ENCODE results near the gene VWA3A. TPM values are rescaled to one million over a fixed set of nuclear protein-coding genes. Genes with fewer than 3 reads are reported as not detected.
"Not testable (repeated sequence)": the region's sequence is repeated elsewhere in the genome, so short reads cannot be mapped to it uniquely, and the experiment has no call there.

The VWA3A gene, protein sequence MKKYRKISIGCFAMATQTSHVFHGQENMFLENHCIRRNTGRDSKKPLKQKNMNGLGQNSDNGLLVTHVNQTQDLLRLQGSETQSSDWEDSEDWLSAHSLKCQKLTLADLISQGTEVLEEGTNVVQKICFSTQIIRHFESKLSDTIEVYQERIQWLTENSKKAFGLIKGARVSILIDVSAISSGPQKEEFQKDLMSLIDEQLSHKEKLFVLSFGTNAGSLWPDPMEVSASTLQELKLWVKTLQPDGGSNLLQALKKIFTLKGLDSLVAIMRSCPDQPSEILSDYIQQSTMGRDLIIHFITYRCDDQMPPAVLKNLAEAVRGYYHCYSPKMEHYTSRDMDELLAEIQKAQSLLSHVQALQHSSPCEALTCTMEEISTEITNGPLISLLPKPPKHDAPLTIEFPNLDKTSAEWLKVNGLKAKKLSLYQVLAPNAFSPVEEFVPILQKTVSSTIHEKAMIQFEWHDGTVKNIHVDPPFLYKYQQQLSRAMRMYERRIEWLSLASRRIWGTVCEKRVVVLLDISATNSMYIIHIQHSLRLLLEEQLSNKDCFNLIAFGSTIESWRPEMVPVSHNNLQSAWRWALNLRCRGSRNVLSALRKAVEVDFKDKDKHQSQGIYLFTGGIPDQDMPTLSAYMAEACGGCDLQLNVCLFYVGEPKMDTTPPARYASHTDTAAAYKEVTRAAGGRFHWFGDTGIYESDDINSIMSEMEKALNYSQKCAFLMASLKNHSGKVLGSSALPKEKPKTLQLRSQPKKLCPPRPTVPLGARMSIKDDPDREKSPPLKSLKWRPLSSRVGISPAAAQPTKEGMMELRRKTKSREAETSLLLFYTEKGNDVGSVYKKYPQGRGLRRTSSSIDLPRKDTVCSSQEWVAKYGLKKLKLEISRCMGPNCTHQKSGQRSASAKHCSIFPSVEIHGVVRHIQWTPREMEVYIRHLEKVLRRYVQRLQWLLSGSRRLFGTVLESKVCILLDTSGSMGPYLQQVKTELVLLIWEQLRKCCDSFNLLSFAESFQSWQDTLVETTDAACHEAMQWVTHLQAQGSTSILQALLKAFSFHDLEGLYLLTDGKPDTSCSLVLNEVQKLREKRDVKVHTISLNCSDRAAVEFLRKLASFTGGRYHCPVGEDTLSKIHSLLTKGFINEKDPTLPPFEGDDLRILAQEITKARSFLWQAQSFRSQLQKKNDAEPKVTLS
- total RNA-seq: under 1 TPM in 2 of 4 donors, not detected in 2; 0.06 to 0.11 TPM
- 0.09 TPM for polyA plus RNA-seq
- long read RNA-seq, donor 1: 0 reads
- long read RNA-seq, donor 2, partial matches to known transcripts: 0 of 1 reads
- long read RNA-seq, donor 2, other reads (novel, unspliced or antisense): 1 of 1 reads
- long read RNA-seq, donor 3: 0 reads
- long read RNA-seq, donor 4: 0 reads

GRCh38 chr16:22092143-22092933, at the start of gene VWA3A:
Gene VWA3A, plus strand, starts transcription at chr16:22092541. Its CDS starts 97 bp downstream, at chr16:22092638.
- no peak within 1 kb of the TSS for H3K27ac ChIP-seq (ENCODE audit: low read length)
- ATAC-seq (peak; percentile 55 to 78), DNase-seq (peak in 1 of 3 donors; percentile 52)
- no peak within 1 kb of the TSS for H3K4me3 ChIP-seq (ENCODE audit: low read length)
- no peaks in the 10 kb centered on the region for H3K27me3 ChIP-seq (ENCODE audit: control insufficient read depth, insufficient read depth)
- intact Hi-C loops (cut with DNase I): no loop called here
- no peaks in the 10 kb centered on the region for H3K4me1 ChIP-seq (ENCODE audit: control insufficient read depth, insufficient read depth, low read length)
- WGBS: 34% methylated on average over 9 of the region's 9 CpGs
- no peaks in the 10 kb centered on the region for H3K9me3 ChIP-seq (ENCODE audit: control insufficient read depth, low read length)

DNA sequence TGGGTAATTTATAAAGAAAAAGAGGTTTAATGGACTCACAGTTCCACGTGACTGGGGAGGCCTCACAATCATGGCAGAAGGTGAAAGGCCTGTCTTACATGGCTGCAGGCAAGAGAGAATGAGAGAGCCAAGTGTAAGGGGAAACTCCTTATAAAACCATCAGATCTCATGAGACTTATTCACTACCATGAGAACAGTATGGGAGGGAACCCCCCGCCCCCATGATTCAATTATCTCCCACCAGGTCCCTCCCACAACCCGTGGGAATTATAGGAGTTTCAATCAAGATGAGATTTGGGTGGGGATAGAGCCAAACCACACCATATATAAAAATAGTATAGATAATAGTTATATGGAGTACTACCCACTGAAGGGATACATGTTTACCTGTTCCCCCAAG, 48.5 kb upstream of the VWA3A start:
- intact Hi-C loops (cut with DNase I): not testable (repeated sequence)

DNA sequence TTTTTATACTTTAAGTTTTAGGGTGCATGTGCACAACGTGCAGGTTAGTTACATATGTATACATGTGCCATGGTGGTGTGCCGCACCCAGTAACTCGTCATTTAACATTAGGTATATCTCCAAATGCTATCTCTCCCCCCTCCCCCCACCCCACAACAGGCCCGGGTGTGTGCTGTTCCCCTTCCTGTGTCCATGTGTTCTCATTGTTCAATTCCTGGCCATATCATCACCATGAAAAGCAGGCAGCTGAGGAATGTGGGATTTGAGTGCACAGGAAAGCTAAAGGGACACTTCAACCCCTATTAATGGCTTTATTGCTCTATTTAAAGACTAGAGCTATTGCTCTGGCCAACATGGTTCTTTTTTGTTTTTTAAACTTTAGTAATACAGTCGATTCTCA, 46.5 kb upstream of the VWA3A start:
- H3K4me3 ChIP-seq (ENCODE audit: low read length); H3K9me3 ChIP-seq (ENCODE audit: control insufficient read depth, low read length); H3K27ac ChIP-seq (ENCODE audit: low read length); H3K4me1 ChIP-seq (ENCODE audit: control insufficient read depth, insufficient read depth, low read length); H3K27me3 ChIP-seq (ENCODE audit: control insufficient read depth, insufficient read depth); intact Hi-C loops (cut with DNase I); DNase-seq: not testable (repeated sequence)
- ATAC-seq: peak in 1 of 2 donors; percentile 78
- 50% methylated on average over 5 of the region's 5 CpGs for WGBS

More for the DNA sequence above, 48.5 kb upstream of the VWA3A start:
- H3K9me3 ChIP-seq (ENCODE audit: control insufficient read depth, low read length); H3K4me1 ChIP-seq (ENCODE audit: control insufficient read depth, insufficient read depth, low read length); DNase-seq; H3K4me3 ChIP-seq (ENCODE audit: low read length); H3K27me3 ChIP-seq (ENCODE audit: control insufficient read depth, insufficient read depth); ATAC-seq; H3K27ac ChIP-seq (ENCODE audit: low read length): not testable (repeated sequence)
- WGBS: 89% methylated on average over 3 of the region's 3 CpGs

GRCh38 chr16:22050963-22051362, 41.4 kb upstream of the VWA3A start:
- no peaks in the 10 kb centered on the region for H3K27me3 ChIP-seq (ENCODE audit: control insufficient read depth, insufficient read depth)
- H3K27ac ChIP-seq (ENCODE audit: low read length): no peak overlapping the region
- DNase-seq (no peak), ATAC-seq (no peak)
- H3K4me1 ChIP-seq (ENCODE audit: control insufficient read depth, insufficient read depth, low read length): peaks cover 4% of the 10 kb centered on the region
- 96% methylated on average over 4 of the region's 4 CpGs for WGBS
- intact Hi-C loops (cut with DNase I): no loop called here
- no peak overlapping the region for H3K4me3 ChIP-seq (ENCODE audit: low read length)
- H3K9me3 ChIP-seq (ENCODE audit: control insufficient read depth, low read length): no peaks in the 10 kb centered on the region

DNA sequence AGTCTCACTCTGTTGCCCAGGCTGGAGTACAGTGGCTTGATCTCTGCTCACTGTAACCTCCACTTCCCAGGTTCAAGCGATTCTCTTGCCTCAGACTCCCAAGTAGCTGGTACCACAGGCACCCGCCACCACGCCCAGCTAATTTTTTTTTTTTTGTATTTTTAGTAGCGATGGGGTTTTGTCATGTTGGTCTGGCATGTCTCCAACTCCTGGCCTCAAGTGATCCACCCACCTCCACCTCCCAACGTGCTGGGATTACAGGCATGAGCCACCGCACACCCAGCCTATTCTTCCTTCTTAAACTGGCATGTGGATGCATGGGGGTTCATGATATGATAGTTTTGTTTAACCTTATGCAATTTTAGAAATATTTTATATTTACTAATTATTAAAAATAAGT, 39.4 kb upstream of the VWA3A start:
- DNase-seq (no peak), ATAC-seq (no peak)
- 78% methylated on average over 6 of the region's 6 CpGs for WGBS
- Histone ChIP-seq H3K27ac (ENCODE audit: low read length) (no peak overlapping the region), H3K27me3 (ENCODE audit: control insufficient read depth, insufficient read depth) (no peaks in the 10 kb centered on the region), H3K9me3 (ENCODE audit: control insufficient read depth, low read length) (no peaks in the 10 kb centered on the region), H3K4me3 (ENCODE audit: low read length) (no peak overlapping the region), H3K4me1 (ENCODE audit: control insufficient read depth, insufficient read depth, low read length) (no peaks in the 10 kb centered on the region)
- intact Hi-C loops (cut with DNase I): no loop called here

GRCh38 chr16:22053921-22054341, 38.4 kb upstream of the VWA3A start:
- no peaks in the 10 kb centered on the region for H3K27me3 ChIP-seq (ENCODE audit: control insufficient read depth, insufficient read depth)
- WGBS: 94% methylated on average over 4 of the region's 4 CpGs
- no peak for DNase-seq
- intact Hi-C loops (cut with DNase I): no loop called here
- H3K27ac ChIP-seq (ENCODE audit: low read length): no peak overlapping the region
- ATAC-seq: no peak
- no peak overlapping the region for H3K4me3 ChIP-seq (ENCODE audit: low read length)
- no peaks in the 10 kb centered on the region for H3K9me3 ChIP-seq (ENCODE audit: control insufficient read depth, low read length)
- H3K4me1 ChIP-seq (ENCODE audit: control insufficient read depth, insufficient read depth, low read length): no peaks in the 10 kb centered on the region

GRCh38 chr16:22054847-22055590, 37.3 kb upstream of the VWA3A start:
- no peak overlapping the region for H3K4me3 ChIP-seq (ENCODE audit: low read length)
- 75% methylated on average over 5 of the region's 5 CpGs for WGBS
- no peaks in the 10 kb centered on the region for H3K4me1 ChIP-seq (ENCODE audit: control insufficient read depth, insufficient read depth, low read length)
- no peak for DNase-seq
- no peaks in the 10 kb centered on the region for H3K27me3 ChIP-seq (ENCODE audit: control insufficient read depth, insufficient read depth)
- intact Hi-C loops (cut with DNase I): no loop called here
- H3K9me3 ChIP-seq (ENCODE audit: control insufficient read depth, low read length): no peaks in the 10 kb centered on the region
- no peak overlapping the region for H3K27ac ChIP-seq (ENCODE audit: low read length)
- no peak for ATAC-seq

- 80% methylated on average over 5 of the region's 5 CpGs for WGBS
- Histone ChIP-seq H3K4me3 (ENCODE audit: low read length) (no peak overlapping the region), H3K9me3 (ENCODE audit: control insufficient read depth, low read length) (no peaks in the 10 kb centered on the region), H3K4me1 (ENCODE audit: control insufficient read depth, insufficient read depth, low read length) (no peaks in the 10 kb centered on the region), H3K27ac (ENCODE audit: low read length) (no peak overlapping the region), H3K27me3 (ENCODE audit: control insufficient read depth, insufficient read depth) (no peaks in the 10 kb centered on the region)
- DNase-seq (no peak), ATAC-seq (no peak)
- intact Hi-C loops (cut with DNase I): no loop called here
Measured at GRCh38 chr16:22055881-22056280, 36.5 kb upstream of the VWA3A start.

GRCh38 chr16:22063888-22064467, 28.4 kb upstream of the VWA3A start:
- Histone ChIP-seq H3K27ac (ENCODE audit: low read length) (no peak overlapping the region), H3K9me3 (ENCODE audit: control insufficient read depth, low read length) (no peaks in the 10 kb centered on the region), H3K4me3 (ENCODE audit: low read length) (no peak overlapping the region), H3K4me1 (ENCODE audit: control insufficient read depth, insufficient read depth, low read length) (no peaks in the 10 kb centered on the region), H3K27me3 (ENCODE audit: control insufficient read depth, insufficient read depth) (no peaks in the 10 kb centered on the region)
- no peak for DNase-seq
- intact Hi-C loops (cut with DNase I): no loop called here
- 91% methylated on average over 1 of the region's 1 CpG for WGBS
- ATAC-seq: no peak

Data from right cardiac atrium (tissue), 5 donors.